CD4-positive, alpha-beta T cell (primary cell): ENCODE data around the gene LRRC8D. TPM values are rescaled to one million over a fixed set of nuclear protein-coding genes. Genes with fewer than 3 reads are reported as not detected.

Source experiments
- ATAC-seq: fragments of 200-7000 bp; cut with Tn5 transposase; one replicate; pipeline ENCODE4 v1.10.0; 2022; ENCODE audit warnings: mild to moderate bottlenecking; ENCODE audit not compliant: poor library complexity
- CTCF ChIA-PET: fragments of 350-600 bp; sonication (Branson Sonifier 250); formaldehyde crosslinking; loops from one replicate; lab custom pipeline; 2021; ENCODE audit warnings: antibody characterized with exemption, inconsistent platforms; lab: Charles Lee
- POLR2A ChIA-PET: fragments of 350-600 bp; sonication (Branson Sonifier 250); formaldehyde crosslinking; loops from one replicate; lab custom pipeline; 2021; ENCODE audit warnings: antibody characterized with exemption, inconsistent platforms; lab: Charles Lee
- DNase-seq, 14 experiments: peaks; one replicate each; pipeline ENCODE4 v3.0.0-alpha.2; 2013 to 2020; ENCODE audit warnings: mixed read lengths in 2 of 14
- H3K27ac ChIP-seq, 2 donors: one replicate each; pipeline versions ENCODE4 v1.5.1 to v1.7.0; 2013; ENCODE audit warnings: low read length in 2 of 2, low read depth in 1 of 2, mild to moderate bottlenecking in 1 of 2
- H3K27me3 ChIP-seq, 2 experiments: 1 replicate in 1 of 2; 2 replicates in 1 of 2; pipeline versions ENCODE4 v1.6.1 to v1.7.0; 2013; ENCODE audit warnings: low read length in 2 of 2, control low read depth in 1 of 2, mild to moderate bottlenecking in 1 of 2, moderate library complexity in 1 of 2; ENCODE audit not compliant: insufficient read depth in 2 of 2, control insufficient read depth in 1 of 2
- H3K36me3 ChIP-seq: one replicate; pipeline ENCODE4 v1.6.1; 2013; ENCODE audit warnings: low read length, control low read depth; ENCODE audit not compliant: insufficient read depth
- H3K4me1 ChIP-seq: one replicate; pipeline ENCODE4 v1.6.1; 2013; ENCODE audit warnings: low read length, control low read depth; ENCODE audit not compliant: insufficient read depth
- H3K4me3 ChIP-seq: one replicate; pipeline ENCODE4 v1.5.1; 2013; ENCODE audit warnings: mild to moderate bottlenecking, low read length, moderate library complexity
- H3K9me3 ChIP-seq, 2 experiments: 1 replicate in 1 of 2; 2 replicates in 1 of 2; pipeline versions ENCODE4 v1.6.1 to v1.7.0; 2013; ENCODE audit warnings: low read length in 2 of 2, mild to moderate bottlenecking in 2 of 2, control low read depth in 1 of 2, moderate library complexity in 1 of 2; ENCODE audit not compliant: control insufficient read depth in 1 of 2, insufficient read depth in 1 of 2
- H3K27ac Mint-ChIP-seq: one replicate; pipeline ENCODE4 v1.8.0; 2020; ENCODE audit warnings: mixed read lengths
- H3K27me3 Mint-ChIP-seq: one replicate; pipeline ENCODE4 v1.8.0; 2021; ENCODE audit warnings: mixed read lengths
- H3K36me3 Mint-ChIP-seq: one replicate; pipeline ENCODE4 v1.8.0; 2021; ENCODE audit warnings: low read depth, mixed read lengths
- H3K4me1 Mint-ChIP-seq: one replicate; pipeline ENCODE4 v1.8.0; 2021; ENCODE audit warnings: low read depth, mixed read lengths
- H3K4me3 Mint-ChIP-seq: one replicate; pipeline ENCODE4 v1.8.0; 2020; ENCODE audit warnings: mild to moderate bottlenecking, mixed read lengths
- H3K9me3 Mint-ChIP-seq: one replicate; pipeline ENCODE4 v1.8.0; 2020; ENCODE audit warnings: mixed read lengths
- intact Hi-C, 2 experiments: fragments of 100-400 bp; cut with DNase I in 1 of 2; cut with micrococcal nuclease in 1 of 2; formaldehyde crosslinking; loops; one replicate each; pipeline versions ENCODE4 v1.15.1 to v1.9.0; 2023 to 2025; cut with DNase I, micrococcal nuclease
- total RNA-seq, 174 experiments: library from RNA in 2 of 174; stranded (reverse) in 2 of 174; gene quantifications; one replicate each; pipeline ENCODE4 v1.2.3 and lab custom pipeline; 2021 to 2026
- TF ChIP-seq, protein P1 (sequence below): fragments of 200-600 bp; IDR thresholded peaks from one replicate; pipeline ENCODE4 v1.8.0; 2022; ENCODE audit warnings: antibody characterized with exemption, mild to moderate bottlenecking

LRRC8D gene
- total RNA-seq, 2 experiments from 2014 or later = 15.5 to 18.2 TPM

DNA sequence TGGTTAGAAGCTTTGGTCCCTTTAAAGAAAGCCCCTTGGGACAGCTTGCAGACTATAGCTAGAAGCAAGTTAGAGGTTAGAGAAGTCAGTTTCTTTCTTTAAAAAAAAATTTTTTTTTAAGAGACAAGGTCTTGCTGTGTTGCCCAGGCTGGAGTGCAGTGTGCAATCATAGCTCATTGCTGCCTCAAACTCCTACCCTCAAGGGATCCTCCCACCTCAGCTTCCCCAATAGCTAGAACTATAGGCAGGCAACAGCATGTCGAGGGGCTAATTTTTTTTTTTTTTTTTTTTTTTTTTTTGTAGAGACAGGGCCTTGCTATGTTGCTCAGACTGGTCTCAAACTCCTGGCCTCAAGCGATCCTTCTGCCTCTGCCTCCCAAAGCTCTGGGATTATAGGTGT is 129.9 kb downstream of the LRRC8D start:
- ChIA-PET CTCF (no interaction called here), POLR2A (no interaction called here)
- Histone ChIP-seq H3K36me3 (no peaks in the 10 kb centered on the region), H3K4me1 (peaks cover 3% of the 10 kb centered on the region), H3K4me3 (no peak overlapping the region), H3K9me3 (peaks cover 0 to 5% of the 10 kb centered on the region in 2 experiments), H3K27me3 (no peaks in the 10 kb centered on the region), H3K27ac (no peak overlapping the region)
- Mint-ChIP-seq H3K27me3 (no peaks in the 10 kb centered on the region), H3K4me1 (peaks cover 5% of the 10 kb centered on the region), H3K27ac (no peak overlapping the region), H3K36me3 (no peaks in the 10 kb centered on the region), H3K9me3 (peaks cover 3% of the 10 kb centered on the region), H3K4me3 (no peak overlapping the region)
- intact Hi-C loops = loop anchor here in 1 of 2 experiments (5.0 kb wide), 1 partner anchor 128 kb away; the partner anchor contains the start of gene LRRC8D
- TF ChIP-seq, protein P1, sequence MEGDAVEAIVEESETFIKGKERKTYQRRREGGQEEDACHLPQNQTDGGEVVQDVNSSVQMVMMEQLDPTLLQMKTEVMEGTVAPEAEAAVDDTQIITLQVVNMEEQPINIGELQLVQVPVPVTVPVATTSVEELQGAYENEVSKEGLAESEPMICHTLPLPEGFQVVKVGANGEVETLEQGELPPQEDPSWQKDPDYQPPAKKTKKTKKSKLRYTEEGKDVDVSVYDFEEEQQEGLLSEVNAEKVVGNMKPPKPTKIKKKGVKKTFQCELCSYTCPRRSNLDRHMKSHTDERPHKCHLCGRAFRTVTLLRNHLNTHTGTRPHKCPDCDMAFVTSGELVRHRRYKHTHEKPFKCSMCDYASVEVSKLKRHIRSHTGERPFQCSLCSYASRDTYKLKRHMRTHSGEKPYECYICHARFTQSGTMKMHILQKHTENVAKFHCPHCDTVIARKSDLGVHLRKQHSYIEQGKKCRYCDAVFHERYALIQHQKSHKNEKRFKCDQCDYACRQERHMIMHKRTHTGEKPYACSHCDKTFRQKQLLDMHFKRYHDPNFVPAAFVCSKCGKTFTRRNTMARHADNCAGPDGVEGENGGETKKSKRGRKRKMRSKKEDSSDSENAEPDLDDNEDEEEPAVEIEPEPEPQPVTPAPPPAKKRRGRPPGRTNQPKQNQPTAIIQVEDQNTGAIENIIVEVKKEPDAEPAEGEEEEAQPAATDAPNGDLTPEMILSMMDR = no peak
- DNase-seq = no peak
- ATAC-seq = no peak

DNA sequence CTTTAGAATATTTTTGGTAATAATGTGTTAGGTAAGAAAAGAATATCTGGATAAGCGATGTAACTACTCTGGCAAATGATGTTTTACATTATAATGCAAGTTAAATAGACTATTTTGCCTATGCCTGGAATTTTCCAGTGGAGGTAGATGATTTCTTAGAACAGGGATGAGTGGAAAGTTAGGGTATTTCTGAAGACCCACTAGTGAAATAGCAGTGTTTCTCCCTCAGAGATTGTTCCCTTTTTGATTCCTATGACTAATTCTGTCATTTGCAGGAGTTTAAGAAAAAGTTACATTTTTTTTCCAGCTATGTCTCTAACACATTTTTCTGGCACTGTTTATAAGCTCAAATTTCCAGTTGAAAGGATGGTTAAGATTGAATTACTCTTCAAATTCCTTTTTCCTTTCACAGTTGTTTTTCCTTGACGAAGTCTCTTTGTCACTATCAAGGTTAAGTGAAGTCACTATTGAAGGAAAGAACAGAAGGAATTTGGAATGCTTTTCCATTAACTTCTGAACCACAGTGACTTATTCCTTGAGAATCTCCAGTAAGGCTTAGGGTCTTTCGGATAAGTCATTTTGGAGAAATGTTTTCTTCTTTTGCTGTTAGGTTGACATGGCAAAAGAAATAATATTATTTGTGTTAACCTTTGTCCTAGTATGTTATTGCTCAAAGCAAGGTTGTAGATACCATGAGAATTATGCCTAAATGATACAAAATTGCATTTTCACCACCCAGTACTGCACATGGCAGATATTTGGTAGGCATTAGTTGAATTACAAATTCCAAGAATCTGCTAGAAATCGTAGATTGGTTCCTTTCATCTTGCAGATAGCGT is 131.2 kb downstream of the LRRC8D start:
- TF ChIP-seq, protein P1 = no peak
- no peak overlapping the region for H3K4me3 ChIP-seq
- intact Hi-C loops = loop anchor here in 1 of 2 experiments (5.0 kb wide), 1 partner anchor 130 kb away; the partner anchor contains the start of gene LRRC8D
- no peak overlapping the region for H3K4me3 Mint-ChIP-seq
- H3K36me3 ChIP-seq = no peaks in the 10 kb centered on the region
- no peak for DNase-seq
- H3K4me1 ChIP-seq = peaks cover 7% of the 10 kb centered on the region
- no peak overlapping the region for H3K27ac ChIP-seq
- H3K27me3 ChIP-seq = no peaks in the 10 kb centered on the region
- H3K27ac Mint-ChIP-seq = no peak overlapping the region
- ChIA-PET POLR2A (no interaction called here), CTCF (no interaction called here)
- no peaks in the 10 kb centered on the region for H3K27me3 Mint-ChIP-seq
- no peaks in the 10 kb centered on the region for H3K36me3 Mint-ChIP-seq
- ATAC-seq = no peak
- H3K9me3 ChIP-seq = peaks cover 0 to 5% of the 10 kb centered on the region in 2 experiments
- peaks cover 11% of the 10 kb centered on the region for H3K4me1 Mint-ChIP-seq
- H3K9me3 Mint-ChIP-seq = peaks cover 3% of the 10 kb centered on the region

DNA sequence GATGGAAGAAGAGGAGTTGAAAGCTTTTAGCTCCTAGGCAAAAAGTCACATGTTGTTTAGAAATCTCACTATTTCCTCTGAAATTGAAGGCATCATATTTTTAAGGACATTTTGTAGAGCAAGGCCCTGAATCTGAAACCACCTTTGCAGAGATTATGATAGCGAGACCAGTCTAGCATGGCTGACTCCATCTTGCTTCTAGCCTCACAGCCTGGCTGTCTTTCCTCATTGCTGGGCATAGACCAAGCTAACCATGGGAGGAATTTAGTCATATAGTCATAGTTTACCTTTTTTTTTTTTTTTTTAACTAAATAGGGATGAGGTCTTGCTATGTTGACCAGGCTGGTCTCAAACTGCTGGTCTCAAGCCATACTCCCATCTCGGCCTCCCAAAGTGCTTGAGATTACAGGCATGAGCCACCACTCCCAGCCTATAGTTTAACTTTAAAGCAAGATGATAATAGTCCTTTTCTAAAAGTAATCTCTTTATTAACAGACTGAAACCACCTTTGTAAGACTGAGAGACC is 131.8 kb downstream of the LRRC8D start:
- Mint-ChIP-seq H3K4me3 (no peak overlapping the region), H3K4me1 (peaks cover 18% of the 10 kb centered on the region), H3K27ac (no peak overlapping the region), H3K36me3 (no peaks in the 10 kb centered on the region), H3K9me3 (peaks cover 3% of the 10 kb centered on the region), H3K27me3 (no peaks in the 10 kb centered on the region)
- Histone ChIP-seq H3K27ac (no peak overlapping the region), H3K9me3 (peaks cover 0 to 3% of the 10 kb centered on the region in 2 experiments), H3K36me3 (no peaks in the 10 kb centered on the region), H3K27me3 (no peaks in the 10 kb centered on the region), H3K4me3 (no peak overlapping the region), H3K4me1 (peaks cover 11% of the 10 kb centered on the region)
- TF ChIP-seq, protein P1 = no peak
- intact Hi-C loops = loop anchor here in 1 of 2 experiments (5.0 kb wide), 1 partner anchor 130 kb away; the partner anchor contains the start of gene LRRC8D
- DNase-seq = no peak
- ATAC-seq = no peak
- ChIA-PET POLR2A (no interaction called here), CTCF (no interaction called here)
